HG03045 (cell line): ENCODE results near the gene OR52M1.
"Not testable (repeated sequence)": the region's sequence is repeated elsewhere in the genome, so short reads cannot be mapped to it uniquely, and the experiment has no call there.

Source experiments
- ATAC-seq: cut with Tn5 transposase; IDR thresholded peaks from one replicate; pipeline ENCODE4 v1.9.1; 2021; ENCODE audit warnings: mild to moderate bottlenecking, moderate library complexity; ENCODE audit not compliant: unreplicated experiment

OR52M1 gene

GRCh38 chr11:4544891-4545290 lies at the start of gene OR52M1:
OR52M1 (plus strand) TSS chr11:4545191; CDS start chr11:4545191, 0 bp downstream.
- no peak for ATAC-seq

- ATAC-seq: no peak
Observed at GRCh38 chr11:4495487-4495886, 49.5 kb upstream of the OR52M1 start.

GRCh38 chr11:4495986-4496385 lies 49.0 kb upstream of the OR52M1 start:
- ATAC-seq: no peak

- ATAC-seq: no peak
Observed at GRCh38 chr11:4496557-4497248, 48.3 kb upstream of the OR52M1 start.

GRCh38 chr11:4508886-4509285 lies 36.1 kb upstream of the OR52M1 start:
- ATAC-seq: no peak

- ATAC-seq: no peak
Observed at GRCh38 chr11:4511282-4512245, 33.4 kb upstream of the OR52M1 start.

GRCh38 chr11:4514196-4514595 lies 30.8 kb upstream of the OR52M1 start:
- no peak for ATAC-seq

GRCh38 chr11:4522339-4522738 lies 22.7 kb upstream of the OR52M1 start:
- ATAC-seq: no peak

GRCh38 chr11:4522752-4523151 lies 22.2 kb upstream of the OR52M1 start:
- ATAC-seq: no peak

GRCh38 chr11:4523666-4524065 lies 21.3 kb upstream of the OR52M1 start:
- ATAC-seq: no peak

GRCh38 chr11:4527926-4528325 lies 17.1 kb upstream of the OR52M1 start:
- no peak for ATAC-seq

GRCh38 chr11:4531686-4532085 lies 13.3 kb upstream of the OR52M1 start:
- ATAC-seq: not testable (repeated sequence)

GRCh38 chr11:4539603-4540219 lies 5.3 kb upstream of the OR52M1 start:
- peak; percentile 75 for ATAC-seq

GRCh38 chr11:4541071-4541470 lies 3.9 kb upstream of the OR52M1 start:
- ATAC-seq: no peak

GRCh38 chr11:4543561-4543960 lies 1.4 kb upstream of the OR52M1 start:
- ATAC-seq: no peak

- no peak for ATAC-seq
Observed at GRCh38 chr11:4546878-4547277, 1.9 kb downstream of the OR52M1 start.

GRCh38 chr11:4547416-4547815 lies 2.4 kb downstream of the OR52M1 start:
- ATAC-seq: no peak

- no peak for ATAC-seq
Observed at GRCh38 chr11:4551346-4551979, 6.5 kb downstream of the OR52M1 start.

GRCh38 chr11:4559527-4560440 lies 14.8 kb downstream of the OR52M1 start:
- ATAC-seq: no peak

- ATAC-seq: no peak
Observed at GRCh38 chr11:4560467-4560866, 15.5 kb downstream of the OR52M1 start.
